ENCODE measurements around the gene HHLA2. TPM values are rescaled to one million over a fixed set of nuclear protein-coding genes. Genes with fewer than 3 reads are reported as not detected.
A peak's percentile ranks its signal among the peaks of the same experiment; 100 is the strongest.
"Not testable (repeated sequence)": the region's sequence is repeated elsewhere in the genome, so short reads cannot be mapped to it uniquely, and the experiment has no call there.

Gene HHLA2
- total RNA-seq, 2 experiments from 2014 or later, result 0.27 to 0.70 TPM

GRCh38 chr3:108283989-108284388 is 12.4 kb upstream of the HHLA2 start:
- Mint-ChIP-seq H3K9me3 (ENCODE audit: low read depth) (peaks cover 9% of the 10 kb centered on the region), H3K36me3 (ENCODE audit: low read depth) (peaks cover 4% of the 10 kb centered on the region), H3K4me3 (no peak overlapping the region), H3K27ac (no peak overlapping the region), H3K4me1 (peaks cover 16% of the 10 kb centered on the region), H3K27me3 (peaks cover 2% of the 10 kb centered on the region)
- DNase-seq, result no peak
- ChIA-PET POLR2A (no interaction called here), CTCF (no interaction called here)
- ATAC-seq, result no peak
- intact Hi-C loops (cut with DNase I, micrococcal nuclease), result no loop called here

DNA sequence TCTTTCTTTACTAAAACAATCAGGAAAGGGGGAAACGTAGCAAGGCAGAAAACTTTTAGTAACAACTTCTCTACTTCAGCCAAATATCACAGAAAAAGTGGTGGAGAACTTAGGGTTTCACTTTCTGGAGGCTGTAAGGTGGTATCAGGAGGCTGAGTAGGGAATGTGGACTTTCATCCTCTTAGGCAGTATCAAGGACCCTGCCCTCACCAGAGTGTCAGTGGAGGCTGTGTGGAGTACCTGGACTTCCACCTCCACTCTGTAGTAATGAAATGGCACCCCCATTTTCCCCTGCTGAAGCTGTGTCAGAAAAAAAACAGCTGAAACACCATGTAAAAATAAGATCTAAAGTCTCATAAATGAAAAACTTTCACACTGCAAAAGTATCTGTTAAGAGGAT is 11.2 kb upstream of the HHLA2 start:
- Mint-ChIP-seq H3K4me1 (peaks cover 16% of the 10 kb centered on the region), H3K9me3 (ENCODE audit: low read depth) (peaks cover 3% of the 10 kb centered on the region), H3K27ac (no peak overlapping the region), H3K4me3 (no peak overlapping the region), H3K36me3 (ENCODE audit: low read depth) (no peaks in the 10 kb centered on the region), H3K27me3 (peaks cover 2% of the 10 kb centered on the region)
- DNase-seq (no peak), ATAC-seq (no peak)
- POLR2A ChIA-PET, result no interaction called here
- CTCF ChIA-PET, result no interaction called here
- intact Hi-C loops (cut with DNase I, micrococcal nuclease), result no loop called here

- POLR2A ChIA-PET, result no interaction called here
Measured at GRCh38 chr3:108287146-108287545, 9.2 kb upstream of the HHLA2 start.

GRCh38 chr3:108288193-108288592 is 8.2 kb upstream of the HHLA2 start:
- POLR2A ChIA-PET; H3K36me3 Mint-ChIP-seq (ENCODE audit: low read depth); ATAC-seq; H3K27ac Mint-ChIP-seq; H3K27me3 Mint-ChIP-seq; H3K9me3 Mint-ChIP-seq (ENCODE audit: low read depth); CTCF ChIA-PET; DNase-seq; H3K4me3 Mint-ChIP-seq; intact Hi-C loops (cut with DNase I, micrococcal nuclease): not testable (repeated sequence)
- peaks cover 34% of the 10 kb centered on the region for H3K4me1 Mint-ChIP-seq

More at GRCh38 chr3:108287146-108287545, 9.2 kb upstream of the HHLA2 start:
- H3K9me3 Mint-ChIP-seq (ENCODE audit: low read depth), result peaks cover 6% of the 10 kb centered on the region
- no peak for DNase-seq
- intact Hi-C loops (cut with DNase I, micrococcal nuclease), result no loop called here
- H3K27me3 Mint-ChIP-seq, result peaks cover 2% of the 10 kb centered on the region
- CTCF ChIA-PET, result interaction anchor here (0.9 kb wide), 1 partner anchor 9 kb away, joined by 3 read pairs; the partner anchor contains the start of gene HHLA2
- peaks cover 4% of the 10 kb centered on the region for H3K36me3 Mint-ChIP-seq (ENCODE audit: low read depth)
- H3K27ac Mint-ChIP-seq, result no peak overlapping the region
- peaks cover 24% of the 10 kb centered on the region for H3K4me1 Mint-ChIP-seq
- H3K4me3 Mint-ChIP-seq, result no peak overlapping the region
- ATAC-seq, result no peak

DNA sequence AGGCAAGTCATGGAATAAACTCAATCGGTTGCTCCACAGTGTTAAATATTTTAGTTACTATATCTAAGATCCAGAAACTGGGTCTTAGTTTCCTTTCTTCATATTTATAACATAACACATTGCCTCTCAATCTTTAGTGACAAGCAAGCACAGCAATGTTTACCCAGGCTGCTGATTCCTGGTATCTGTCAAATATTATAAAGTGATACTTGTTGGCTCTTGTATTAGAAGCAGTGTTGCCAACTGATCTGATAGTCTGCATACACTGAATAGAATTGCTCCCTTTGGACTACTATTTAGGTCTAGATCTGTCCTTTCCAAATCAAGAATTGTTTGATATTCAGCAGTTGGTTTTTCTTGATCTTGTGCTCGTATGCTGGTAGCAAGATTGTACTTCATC is 7.2 kb upstream of the HHLA2 start:
- Mint-ChIP-seq H3K36me3 (ENCODE audit: low read depth) (peaks cover 4% of the 10 kb centered on the region), H3K4me3 (no peak overlapping the region), H3K9me3 (ENCODE audit: low read depth) (peaks cover 6% of the 10 kb centered on the region), H3K4me1 (peaks cover 44% of the 10 kb centered on the region), H3K27ac (no peak overlapping the region), H3K27me3 (no peaks in the 10 kb centered on the region)
- POLR2A ChIA-PET, result no interaction called here
- DNase-seq (no peak), ATAC-seq (no peak)
- CTCF ChIA-PET, result no interaction called here
- intact Hi-C loops (cut with DNase I, micrococcal nuclease), result no loop called here

DNA sequence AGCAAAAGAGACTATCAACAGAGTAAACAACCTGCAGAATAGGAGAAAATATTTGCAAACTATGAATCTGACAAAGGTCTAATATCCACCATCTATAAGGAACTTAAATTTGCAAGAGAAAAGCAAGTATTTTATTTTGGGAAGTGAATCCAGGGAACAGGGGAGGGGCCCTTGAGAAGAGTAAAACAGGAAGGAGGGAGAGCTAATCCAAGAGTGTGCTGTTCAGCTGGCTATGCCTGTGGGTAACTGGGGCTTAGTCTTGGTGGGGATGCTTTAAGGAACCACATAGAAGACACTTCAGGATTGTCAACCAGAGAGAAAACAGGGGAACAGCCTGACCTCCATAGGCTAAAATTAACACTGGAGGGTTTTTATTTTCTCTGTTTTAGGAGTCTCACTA is 3.9 kb upstream of the HHLA2 start:
- ChIA-PET POLR2A (interaction anchor here (0.8 to 1.0 kb wide), 2 partner anchors 167 to 204 kb away, joined by 3 to 4 read pairs; no protein-coding TSS in a partner anchor), CTCF (interaction anchor here (0.6 to 1.5 kb wide), 3 partner anchors 41 to 113 kb away, joined by 3 to 5 read pairs (median 5); no protein-coding TSS in a partner anchor)
- peak overlapping the region; percentile 67 for H3K27ac Mint-ChIP-seq
- no peak for DNase-seq
- intact Hi-C loops (cut with DNase I, micrococcal nuclease), result loop anchor here (2.0 to 10.0 kb wide), 4 partner anchors 50 to 368 kb away; no protein-coding TSS in a partner anchor
- H3K4me1 Mint-ChIP-seq, result peaks cover 58% of the 10 kb centered on the region
- H3K9me3 Mint-ChIP-seq (ENCODE audit: low read depth), result peaks cover 6% of the 10 kb centered on the region
- H3K27me3 Mint-ChIP-seq, result no peaks in the 10 kb centered on the region
- no peak overlapping the region for H3K4me3 Mint-ChIP-seq
- H3K36me3 Mint-ChIP-seq (ENCODE audit: low read depth), result peaks cover 4% of the 10 kb centered on the region
- no peak for ATAC-seq

DNA sequence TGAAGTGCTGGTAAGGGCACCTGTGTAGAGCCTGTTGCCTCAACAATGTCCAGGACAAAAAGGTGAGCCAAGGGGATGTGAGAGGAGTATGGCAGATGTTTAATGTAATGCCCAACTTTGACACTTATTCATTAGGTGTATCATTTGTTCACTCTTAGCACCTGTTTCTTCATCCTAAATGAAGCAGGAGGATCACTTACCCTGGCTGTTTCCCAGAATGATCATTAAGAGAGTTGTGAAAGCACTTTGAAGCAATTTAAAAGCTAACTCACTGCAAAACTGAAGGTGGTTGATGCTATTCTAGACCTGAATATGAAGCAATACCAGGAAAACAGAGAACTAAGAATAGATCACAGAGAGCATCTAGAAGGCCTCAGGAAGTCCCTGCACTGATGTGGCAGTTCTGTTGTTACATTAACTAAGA is 3.4 kb upstream of the HHLA2 start:
- Mint-ChIP-seq H3K9me3 (ENCODE audit: low read depth) (peaks cover 6% of the 10 kb centered on the region), H3K36me3 (ENCODE audit: low read depth) (peaks cover 4% of the 10 kb centered on the region), H3K4me3 (no peak overlapping the region), H3K27ac (peak overlapping the region; percentile 56), H3K27me3 (no peaks in the 10 kb centered on the region), H3K4me1 (peaks cover 55% of the 10 kb centered on the region)
- ATAC-seq (peak; percentile 74), DNase-seq (peak; percentile 39)
- intact Hi-C loops (cut with DNase I, micrococcal nuclease), result loop anchor here (1.0 to 10.0 kb wide), 5 partner anchors 50 to 368 kb away; partner anchors contain the start of gene IFT57 (in 1 of the 2)
- ChIA-PET CTCF (interaction anchor here (0.6 to 1.5 kb wide), 4 partner anchors 41 to 113 kb away, joined by 3 to 5 read pairs (median 4); no protein-coding TSS in a partner anchor), POLR2A (interaction anchor here (0.8 to 1.0 kb wide), 2 partner anchors 167 to 204 kb away, joined by 3 to 4 read pairs; no protein-coding TSS in a partner anchor)

DNA sequence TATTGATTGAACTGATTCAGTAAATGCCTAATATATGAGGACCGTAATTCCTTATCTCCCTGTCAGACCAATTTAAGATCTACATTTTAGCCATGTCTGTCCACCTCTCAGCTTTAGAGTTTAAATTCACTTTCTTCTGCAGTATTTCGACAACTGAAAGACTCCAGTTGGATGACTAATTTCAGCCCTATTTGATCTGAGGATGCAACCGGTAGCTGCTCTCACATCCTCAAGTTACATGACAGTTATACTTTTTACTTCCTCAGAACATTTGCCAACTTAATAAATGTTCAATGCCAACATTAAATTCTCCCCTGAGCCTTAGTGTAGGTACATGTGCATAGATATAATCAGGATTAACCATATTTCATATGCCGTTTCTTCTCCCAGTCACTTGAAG is 2.5 kb upstream of the HHLA2 start:
- DNase-seq (peak; percentile 28), ATAC-seq (peak; percentile 20)
- Mint-ChIP-seq H3K9me3 (ENCODE audit: low read depth) (peaks cover 6% of the 10 kb centered on the region), H3K36me3 (ENCODE audit: low read depth) (peaks cover 4% of the 10 kb centered on the region), H3K27me3 (no peaks in the 10 kb centered on the region), H3K27ac (peak overlapping the region; percentile 1), H3K4me3 (no peak overlapping the region), H3K4me1 (peaks cover 53% of the 10 kb centered on the region)
- intact Hi-C loops (cut with DNase I, micrococcal nuclease), result loop anchor here (1.0 to 10.0 kb wide), 5 partner anchors 49 to 369 kb away; partner anchors contain the start of gene IFT57 (in 1 of the 2)
- CTCF ChIA-PET, result interaction anchor here (0.9 to 1.5 kb wide), 3 partner anchors 33 to 111 kb away, joined by 3 to 5 read pairs (median 3); no protein-coding TSS in a partner anchor
- POLR2A ChIA-PET, result interaction anchor here (0.6 to 0.9 kb wide), 2 partner anchors 23 to 71 kb away, joined by 5 to 10 read pairs; no protein-coding TSS in a partner anchor

DNA sequence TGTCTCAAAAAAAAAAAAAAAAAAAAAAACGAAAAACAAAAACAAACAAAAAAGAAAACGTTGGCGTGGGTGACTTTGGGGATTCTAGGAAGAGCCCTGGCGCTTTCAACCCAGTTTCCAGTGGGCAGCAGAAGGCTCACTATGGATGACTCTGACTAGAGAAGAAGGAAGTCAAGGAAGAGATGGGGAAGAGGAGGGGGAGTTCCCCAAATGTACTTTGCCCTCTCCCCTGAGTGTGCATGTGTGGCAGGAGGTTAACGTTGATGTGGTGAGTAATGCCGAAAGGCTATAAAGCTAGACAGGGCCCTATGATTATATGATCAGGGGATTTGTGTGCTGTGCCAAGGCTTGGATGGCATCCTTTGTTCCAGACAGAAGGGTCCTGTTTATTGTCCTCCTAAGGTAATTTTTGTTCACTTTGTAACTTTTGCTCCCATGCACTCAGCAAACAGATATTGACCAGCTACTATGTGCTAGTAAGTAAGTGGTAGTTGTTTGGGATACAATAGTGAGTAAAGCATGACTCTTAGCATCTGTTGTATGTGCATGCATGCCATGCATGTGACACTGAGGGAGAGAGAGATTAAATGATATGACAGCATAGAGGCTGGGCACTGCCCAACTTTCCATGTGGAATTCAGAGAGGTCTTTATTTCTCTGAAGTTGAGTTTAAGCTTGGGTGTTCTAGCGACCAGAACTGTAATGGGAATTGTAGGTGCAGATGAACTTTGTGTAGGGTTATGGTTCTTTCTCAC is 750 bp upstream of the HHLA2 start:
- intact Hi-C loops (cut with DNase I, micrococcal nuclease), result loop anchor here (1.0 to 10.0 kb wide), 3 partner anchors 73 to 371 kb away; partner anchors contain the start of gene IFT57 (in 1 of the 2)
- peaks cover 2% of the 10 kb centered on the region for H3K27me3 Mint-ChIP-seq
- peaks cover 4% of the 10 kb centered on the region for H3K36me3 Mint-ChIP-seq (ENCODE audit: low read depth)
- DNase-seq, result no peak
- H3K4me1 Mint-ChIP-seq, result peaks cover 62% of the 10 kb centered on the region
- ATAC-seq, result no peak
- CTCF ChIA-PET, result interaction anchor here (0.8 to 1.3 kb wide), 2 partner anchors 9 to 72 kb away, joined by 3 read pairs; no protein-coding TSS in a partner anchor
- peak overlapping the region; percentile 33 for H3K27ac Mint-ChIP-seq
- peaks cover 4% of the 10 kb centered on the region for H3K9me3 Mint-ChIP-seq (ENCODE audit: low read depth)
- POLR2A ChIA-PET, result interaction anchor here (1.1 to 1.3 kb wide), 2 partner anchors 72 to 165 kb away, joined by 4 read pairs; no protein-coding TSS in a partner anchor
- no peak overlapping the region for H3K4me3 Mint-ChIP-seq

GRCh38 chr3:108297647-108298046 is 1.3 kb downstream of the HHLA2 start:
- DNase-seq (no peak), ATAC-seq (no peak)
- Mint-ChIP-seq H3K27ac (no peak overlapping the region), H3K9me3 (ENCODE audit: low read depth) (no peaks in the 10 kb centered on the region), H3K36me3 (ENCODE audit: low read depth) (no peaks in the 10 kb centered on the region), H3K4me1 (peaks cover 67% of the 10 kb centered on the region), H3K27me3 (peaks cover 2% of the 10 kb centered on the region), H3K4me3 (no peak overlapping the region)
- CTCF ChIA-PET, result no interaction called here
- POLR2A ChIA-PET, result no interaction called here
- intact Hi-C loops (cut with DNase I, micrococcal nuclease), result loop anchor here in 1 of 2 experiments (10.0 kb wide), 1 partner anchor 373 kb away; no protein-coding TSS in a partner anchor

DNA sequence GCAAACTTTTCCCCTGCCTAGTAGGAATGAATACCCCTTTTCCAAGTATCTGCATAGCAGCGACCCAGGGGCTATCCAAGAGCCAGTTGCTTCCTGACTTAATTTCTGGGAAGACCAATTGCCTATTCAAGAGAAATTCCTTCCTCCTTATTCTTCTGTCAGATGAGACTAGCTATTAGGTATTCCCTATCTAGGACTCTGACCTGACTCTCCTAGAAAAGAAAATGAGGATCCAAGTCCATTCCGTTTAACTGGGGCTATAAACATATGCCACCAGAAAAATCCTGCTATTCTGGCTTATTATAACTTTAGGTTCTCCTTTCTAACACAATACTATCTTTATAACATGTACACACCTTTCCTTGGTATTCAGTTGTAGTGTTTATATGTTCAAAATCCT is 1.7 kb downstream of the HHLA2 start:
- H3K4me3 Mint-ChIP-seq, result no peak overlapping the region
- H3K27ac Mint-ChIP-seq, result no peak overlapping the region
- intact Hi-C loops (cut with DNase I, micrococcal nuclease), result loop anchor here in 1 of 2 experiments (10.0 kb wide), 1 partner anchor 373 kb away; no protein-coding TSS in a partner anchor
- no peaks in the 10 kb centered on the region for H3K9me3 Mint-ChIP-seq (ENCODE audit: low read depth)
- no peaks in the 10 kb centered on the region for H3K36me3 Mint-ChIP-seq (ENCODE audit: low read depth)
- ChIA-PET POLR2A (no interaction called here), CTCF (no interaction called here)
- DNase-seq, result no peak
- no peak for ATAC-seq
- H3K4me1 Mint-ChIP-seq, result peaks cover 67% of the 10 kb centered on the region
- H3K27me3 Mint-ChIP-seq, result peaks cover 2% of the 10 kb centered on the region
